ENCODE measurements around the gene ABCA4.
"Not testable (repeated sequence)": the region's sequence is repeated elsewhere in the genome, so short reads cannot be mapped to it uniquely, and the experiment has no call there.

Gene ABCA4

GRCh38 chr1:94000510-94001282 is 120.3 kb downstream of the ABCA4 start:
- FAIRE-seq: no peak

GRCh38 chr1:93999840-94000415 is 121.0 kb downstream of the ABCA4 start:
- no peak for FAIRE-seq

DNA sequence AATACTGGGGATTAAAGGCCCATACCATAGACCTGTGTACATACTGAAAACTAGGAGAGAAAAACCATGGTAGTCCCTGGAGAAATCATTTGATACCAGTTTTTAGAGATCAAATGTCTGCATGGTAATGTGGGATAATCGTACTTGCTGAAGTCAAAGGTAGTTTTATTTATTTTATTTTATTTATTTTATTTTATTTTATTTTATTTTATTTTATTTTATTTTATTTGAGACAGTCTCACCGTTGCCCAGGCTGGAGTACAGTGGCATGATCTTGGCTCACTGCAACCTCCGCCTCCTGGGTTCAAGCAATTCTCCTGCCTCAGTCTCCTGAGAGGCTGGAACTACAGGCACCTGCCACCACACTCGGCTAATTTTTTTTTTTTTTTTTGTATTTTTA is 122.4 kb downstream of the ABCA4 start:
- FAIRE-seq: not testable (repeated sequence)

- FAIRE-seq: no peak
Observed at GRCh38 chr1:93997756-93998155, 123.2 kb downstream of the ABCA4 start.

DNA sequence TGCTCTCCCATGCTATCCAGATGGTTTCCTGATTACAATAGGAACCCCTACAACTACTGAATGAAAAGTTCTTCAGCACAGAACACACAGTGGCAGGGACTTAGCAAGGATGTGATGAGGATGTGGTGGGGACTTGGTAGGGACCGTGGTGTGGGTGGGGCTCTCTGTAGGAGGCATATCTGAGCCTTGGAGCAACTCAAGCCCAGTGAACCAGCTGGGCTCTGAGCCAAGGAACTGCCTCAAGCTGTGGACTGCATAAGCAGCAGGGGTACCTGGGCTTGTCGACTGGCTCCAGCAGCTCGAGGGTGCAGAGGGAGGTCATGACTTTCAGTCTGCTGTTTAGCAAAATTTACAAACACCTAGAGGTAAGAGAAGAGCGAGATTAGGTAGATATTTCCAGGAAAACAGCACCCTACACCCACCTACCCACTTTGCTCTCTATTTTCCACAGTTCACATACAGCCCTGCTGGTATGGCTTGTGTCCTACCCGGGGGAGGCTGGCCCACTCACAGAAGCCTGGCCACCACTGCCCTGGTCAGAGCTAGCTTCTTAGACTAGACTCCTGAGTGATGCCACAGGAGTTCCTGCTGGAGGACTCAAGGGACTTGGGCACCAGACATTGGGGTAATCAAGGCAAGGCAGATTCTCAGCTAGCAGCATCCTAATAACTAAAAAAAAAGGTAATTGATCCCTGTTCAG is 125.0 kb downstream of the ABCA4 start:
- no peak for FAIRE-seq

DNA sequence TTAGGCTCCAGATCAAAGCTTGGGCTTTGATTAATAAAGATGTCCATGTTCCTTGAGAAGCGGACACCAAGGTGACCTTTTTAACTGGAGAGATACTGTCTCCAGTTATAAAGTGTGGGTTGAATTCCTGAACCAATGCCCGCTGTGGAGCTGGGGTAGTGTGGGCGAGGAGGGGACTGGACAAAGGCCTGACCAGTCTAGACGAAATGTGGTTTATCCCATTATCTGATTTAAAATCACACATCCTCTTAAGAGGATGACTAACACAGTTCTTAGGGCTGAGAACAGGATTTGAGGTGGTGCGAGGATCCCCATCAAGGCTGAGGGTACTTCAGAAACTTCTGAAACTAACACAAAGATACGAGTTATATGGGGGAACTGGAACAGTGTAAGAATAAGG is 127.2 kb downstream of the ABCA4 start:
- FAIRE-seq: no peak

DNA sequence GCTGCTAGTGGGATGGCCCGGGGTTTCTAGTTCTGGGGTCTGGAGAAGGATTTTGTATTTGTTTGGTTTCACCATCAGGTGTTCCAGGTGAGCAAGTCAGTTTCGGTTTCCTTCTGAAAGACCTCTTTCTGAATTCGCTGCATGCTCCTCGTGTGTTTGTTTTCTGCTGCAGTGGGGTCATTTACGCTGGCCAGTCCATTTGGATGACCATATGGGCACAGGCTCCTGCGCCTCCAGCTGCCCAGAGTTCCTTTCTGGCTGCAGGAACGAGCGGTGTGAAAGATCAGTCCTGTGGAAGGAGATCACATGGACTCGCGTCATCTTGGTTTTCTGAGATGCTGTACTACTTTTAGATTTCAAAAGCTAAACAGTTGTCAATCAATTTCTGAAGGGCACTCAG is 128.0 kb downstream of the ABCA4 start:
- no peak for FAIRE-seq

DNA sequence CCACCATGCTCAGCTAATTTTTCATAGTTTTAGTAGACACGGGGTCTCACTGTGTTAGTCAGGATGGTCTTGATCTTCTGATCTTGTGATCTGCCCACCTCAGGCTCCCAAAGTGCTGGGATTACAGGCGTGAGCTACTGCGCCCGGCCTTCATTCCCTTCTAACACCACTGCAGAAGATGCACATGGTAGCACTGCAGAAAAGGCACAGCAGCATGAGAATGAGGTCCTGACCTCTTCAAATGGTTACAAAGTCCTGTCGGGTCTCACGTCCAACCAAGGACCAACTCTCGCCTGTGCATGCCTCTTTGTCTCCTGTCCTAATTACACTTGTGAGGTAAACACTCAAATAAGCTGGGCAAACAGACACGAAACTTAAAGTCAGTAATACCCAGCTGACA is 128.8 kb downstream of the ABCA4 start:
- no peak for FAIRE-seq

DNA sequence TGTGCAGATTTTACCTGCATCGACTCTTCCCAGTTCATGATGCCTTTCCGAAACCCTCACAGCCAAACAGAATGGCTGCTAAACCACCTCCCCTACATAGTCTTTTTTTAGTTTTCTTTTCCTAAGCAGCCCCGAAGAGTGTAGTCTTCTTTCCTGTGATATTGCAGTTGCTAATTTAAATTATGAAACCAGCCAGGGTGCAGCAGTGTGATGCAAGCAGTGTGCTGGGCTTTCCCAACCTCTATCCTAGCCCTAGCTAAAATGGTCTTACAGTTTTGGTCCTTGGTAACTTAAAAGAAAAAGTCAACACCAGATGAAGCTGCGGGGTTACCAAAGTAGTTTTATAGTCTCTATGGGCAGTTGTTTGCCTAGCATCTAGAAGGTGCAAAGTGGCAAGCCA is 129.7 kb downstream of the ABCA4 start:
- FAIRE-seq: no peak

DNA sequence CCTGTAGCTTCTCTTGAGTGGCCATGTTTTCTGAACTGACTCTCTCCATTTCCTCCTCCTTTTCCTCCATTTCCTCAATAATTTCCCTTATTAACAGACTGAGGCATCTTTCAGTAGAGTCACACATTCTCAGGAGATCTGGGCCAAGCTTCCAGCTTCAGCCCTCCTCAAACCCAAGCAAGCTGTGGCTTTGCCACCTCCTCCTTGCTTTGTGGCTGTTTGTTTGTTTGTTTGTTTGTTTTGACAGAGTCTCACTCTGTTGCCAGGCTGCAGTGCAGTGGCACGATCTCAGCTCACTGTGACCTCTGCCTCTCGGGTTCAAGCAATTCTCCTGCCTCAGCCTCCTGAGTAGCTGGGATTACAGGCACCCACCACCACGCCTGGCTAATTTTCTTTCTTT is 130.5 kb downstream of the ABCA4 start:
- not testable (repeated sequence) for FAIRE-seq

GRCh38 chr1:93990010-93990409 is 130.9 kb downstream of the ABCA4 start:
- no peak for FAIRE-seq

DNA sequence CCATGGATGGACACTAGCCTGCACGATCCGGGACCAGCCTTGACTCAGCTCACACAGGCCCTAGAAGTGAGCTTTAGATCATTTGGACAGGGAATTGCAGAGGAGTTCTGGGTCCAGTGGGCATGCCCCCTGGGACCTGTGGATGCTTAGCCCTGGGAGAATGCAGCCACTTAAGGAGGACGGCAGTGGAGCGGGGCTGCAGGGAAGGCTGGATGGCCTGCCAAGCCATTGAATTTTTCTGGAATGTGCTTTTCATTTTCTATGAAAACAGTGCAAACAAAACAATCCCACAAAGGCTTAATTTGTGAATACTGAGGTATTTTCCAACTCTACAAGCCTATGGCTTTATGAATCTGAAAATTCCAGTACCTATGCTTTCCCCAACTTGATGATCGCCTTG is 131.3 kb downstream of the ABCA4 start:
- no peak for FAIRE-seq

GRCh38 chr1:93988634-93989350 is 132.2 kb downstream of the ABCA4 start:
- no peak for FAIRE-seq

- no peak for FAIRE-seq
Observed at GRCh38 chr1:93981274-93981667, 139.7 kb downstream of the ABCA4 start.

DNA sequence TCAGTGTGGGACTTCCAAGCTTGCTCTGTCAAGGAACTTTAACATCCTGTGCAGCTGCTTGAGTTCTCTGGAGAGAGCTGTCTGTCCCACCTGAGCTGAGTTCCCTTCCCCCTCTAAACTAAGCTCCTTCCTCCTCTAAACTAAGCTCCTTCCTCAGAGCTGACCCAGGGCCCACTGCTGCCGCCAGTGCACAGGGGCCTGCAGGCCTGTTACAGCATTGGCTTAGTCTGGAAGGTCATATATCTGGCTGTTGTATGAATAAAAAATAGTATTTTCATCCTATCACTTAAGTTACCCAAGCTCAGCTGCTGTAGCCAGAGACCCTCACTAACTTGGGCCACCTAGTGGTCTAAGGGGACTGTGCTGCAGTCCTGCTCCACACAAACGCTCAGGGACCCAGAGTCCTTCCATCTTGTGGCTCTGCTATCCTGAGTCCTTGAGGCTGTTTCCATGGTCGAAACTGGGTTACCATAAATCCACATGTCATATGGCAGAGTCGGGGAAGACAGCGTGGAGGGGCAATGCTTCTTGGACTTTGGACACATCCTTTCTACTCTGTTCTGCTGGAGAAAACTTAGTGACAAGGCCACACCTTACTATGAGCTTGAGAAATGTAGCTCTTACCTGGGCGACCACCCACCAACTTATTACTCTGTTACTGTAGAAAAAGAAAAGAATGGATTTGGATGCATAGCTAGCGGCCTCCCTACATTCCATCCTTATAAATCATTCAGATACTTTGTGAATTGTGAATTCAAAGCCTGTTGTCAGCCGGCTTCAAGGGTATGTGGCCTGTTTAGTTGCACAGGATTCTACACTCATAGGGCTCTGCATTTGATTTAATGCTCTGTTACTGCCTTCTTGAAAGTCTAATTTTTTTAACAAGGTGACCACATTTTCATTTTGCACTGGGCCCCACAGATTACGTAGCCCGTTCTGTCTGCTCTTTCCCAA is 140.4 kb downstream of the ABCA4 start:
- no peak for FAIRE-seq

- FAIRE-seq: no peak
Observed at GRCh38 chr1:93979718-93980319, 141.1 kb downstream of the ABCA4 start.

GRCh38 chr1:93979040-93979717 is 141.8 kb downstream of the ABCA4 start:
- no peak for FAIRE-seq

GRCh38 chr1:93977598-93977945 is 143.4 kb downstream of the ABCA4 start:
- FAIRE-seq: no peak

GRCh38 chr1:93976711-93977597 is 144.0 kb downstream of the ABCA4 start:
- FAIRE-seq: no peak

GRCh38 chr1:93976291-93976690 is 144.7 kb downstream of the ABCA4 start:
- FAIRE-seq: no peak

Measured in colon (tissue), 2 donors.